Liver (tissue), 10 donors: ENCODE data around the gene ZNF133. TPM values are rescaled to one million over a fixed set of nuclear protein-coding genes. Genes with fewer than 3 reads are reported as not detected.

ENCODE experiments used
- DNase-seq: peaks from one replicate; pipeline ENCODE4 v3.0.0-alpha.2; 2017; ENCODE audit warnings: low spot score
- H3K27ac ChIP-seq, 2 donors: one replicate each; pipeline ENCODE4 v1.7.0; 2013; ENCODE audit warnings: inconsistent platforms in 2 of 2, low read length in 2 of 2, control low read depth in 1 of 2, low read depth in 1 of 2, mild to moderate bottlenecking in 1 of 2
- H3K27me3 ChIP-seq, 4 donors: one replicate each; pipeline versions ENCODE4 v1.6.1 to v1.7.0; 2013; ENCODE audit warnings: low read length in 3 of 4, inconsistent platforms in 1 of 4, mild to moderate bottlenecking in 1 of 4, moderate library complexity in 1 of 4; ENCODE audit not compliant: control insufficient read depth in 4 of 4, insufficient read depth in 4 of 4
- H3K36me3 ChIP-seq, 4 donors: one replicate each; pipeline versions ENCODE4 v1.6.1 to v1.7.0; 2013; ENCODE audit warnings: low read length in 3 of 4, mild to moderate bottlenecking in 3 of 4, low read depth in 1 of 4, moderate library complexity in 1 of 4; ENCODE audit not compliant: control insufficient read depth in 4 of 4, insufficient read depth in 3 of 4
- H3K4me1 ChIP-seq, 4 donors: one replicate each; pipeline versions ENCODE4 v1.6.1 to v1.7.0; 2013; ENCODE audit warnings: low read length in 3 of 4, mild to moderate bottlenecking in 3 of 4, moderate library complexity in 1 of 4; ENCODE audit not compliant: control insufficient read depth in 4 of 4, insufficient read depth in 4 of 4
- H3K4me3 ChIP-seq, 3 donors: one replicate each; pipeline versions ENCODE4 v1.6.1 to v1.7.0; 2013; ENCODE audit warnings: low read length in 3 of 3, control low read depth in 1 of 3, low read depth in 1 of 3, mild to moderate bottlenecking in 1 of 3
- H3K9ac ChIP-seq, 2 donors: one replicate each; pipeline ENCODE4 v1.7.0; 2013; ENCODE audit warnings: low read length in 2 of 2, mild to moderate bottlenecking in 2 of 2, moderate library complexity in 2 of 2, control low read depth in 1 of 2, low read depth in 1 of 2
- H3K9me3 ChIP-seq, 4 donors: one replicate each; pipeline versions ENCODE4 v1.6.1 to v1.7.0; 2013; ENCODE audit warnings: low read length in 3 of 4; ENCODE audit not compliant: control insufficient read depth in 4 of 4
- EGR1 ChIP-seq, 2 donors: IDR thresholded peaks; 2 replicates each; pipeline ENCODE4 v1.6.1; 2016 to 2018; ENCODE audit warnings: antibody characterized with exemption in 2 of 2, low read depth in 2 of 2
- SP1 ChIP-seq: IDR thresholded peaks from 2 replicates; pipeline ENCODE4 v1.6.1; 2018; ENCODE audit warnings: antibody characterized with exemption, mild to moderate bottlenecking
- WGBS: extraction: QIAGEN DNeasy Blood & Tissue Kit; methylation state at CpG from one replicate; pipeline ENCODE4 v1.1.7; 2013; 5-methylcytosine and 5-hydroxymethylcytosine counted together
- polyA plus RNA-seq, 2 donors: library from polyadenylated mRNA; stranded (reverse) in 1 of 2; unstranded in 1 of 2; fragments of 200-250 nt in 1 of 2; fragments of >200 nt in 1 of 2; fragmentation: Nextera tagmentation in 1 of 2; extraction: Ambion mirVana in 1 of 2; gene quantifications; one replicate each; pipeline versions ENCODE4 v1.2.1 to v1.2.3, GENCODE V29; 2013 to 2015
- small RNA-seq: library from RNA; depleted of rRNA; stranded (forward); fragments of <200 nt; gene quantifications from one replicate; pipeline ENCODE3, GENCODE V24; 2014
- total RNA-seq, 2 donors: library from RNA; depleted of rRNA; stranded (reverse); fragments of >200 nt; gene quantifications; one replicate each; pipeline ENCODE4 v1.2.3, GENCODE V29; 2014
- TF ChIP-seq, protein P1 (sequence below): IDR thresholded peaks from 2 replicates; pipeline ENCODE4 v1.6.1; 2016; ENCODE audit warnings: antibody characterized with exemption
- TF ChIP-seq, protein P2 (sequence below): IDR thresholded peaks from 2 replicates; pipeline ENCODE4 v1.6.1; 2016; ENCODE audit warnings: antibody characterized with exemption, mild to moderate bottlenecking
- donor health status: healthy.
- donor health status: healthy.
- donor health status: healthy.
- donor health status: healthy.
- donor health status: healthy.

ZNF133 gene
- total and polyA plus RNA-seq, 4 donors = 3.4 to 9.5 (median 6.0) TPM

DNA sequence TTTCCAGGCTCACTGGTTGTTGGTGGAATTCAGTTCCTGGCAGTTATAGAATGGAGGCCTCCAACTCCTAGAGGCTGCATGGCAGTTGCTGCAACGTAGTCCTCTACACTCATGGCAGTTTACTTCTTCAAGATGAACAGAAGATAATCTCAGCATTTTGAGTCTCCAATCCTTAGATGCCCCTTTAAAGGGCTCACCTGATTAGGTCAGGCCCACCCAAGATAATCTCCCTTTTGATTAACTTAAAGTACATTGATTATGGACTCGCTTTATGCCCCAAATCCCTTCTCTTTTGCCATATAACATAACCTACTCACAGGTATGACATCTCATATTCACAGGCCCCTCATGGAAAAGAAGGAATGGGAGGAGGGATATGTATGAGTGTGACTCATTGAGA lies 76.4 kb downstream of the ZNF133 start:
- Histone ChIP-seq H3K27me3 (no peaks in the 10 kb centered on the region), H3K9me3 (no peaks in the 10 kb centered on the region), H3K4me1 (no peaks in the 10 kb centered on the region), H3K9ac (no peak overlapping the region), H3K36me3 (no peaks in the 10 kb centered on the region), H3K4me3 (no peak overlapping the region), H3K27ac (no peak overlapping the region)
- DNase-seq = no peak
- 80% methylated on average over 2 of the region's 2 CpGs for WGBS
- no peak for TF ChIP-seq SP1
- TF ChIP-seq EGR1 (IDR thresholded peaks at IDR 0.05; ENCODE audit: low read depth in 2 of 2) = no peak
- TF ChIP-seq, protein P1, sequence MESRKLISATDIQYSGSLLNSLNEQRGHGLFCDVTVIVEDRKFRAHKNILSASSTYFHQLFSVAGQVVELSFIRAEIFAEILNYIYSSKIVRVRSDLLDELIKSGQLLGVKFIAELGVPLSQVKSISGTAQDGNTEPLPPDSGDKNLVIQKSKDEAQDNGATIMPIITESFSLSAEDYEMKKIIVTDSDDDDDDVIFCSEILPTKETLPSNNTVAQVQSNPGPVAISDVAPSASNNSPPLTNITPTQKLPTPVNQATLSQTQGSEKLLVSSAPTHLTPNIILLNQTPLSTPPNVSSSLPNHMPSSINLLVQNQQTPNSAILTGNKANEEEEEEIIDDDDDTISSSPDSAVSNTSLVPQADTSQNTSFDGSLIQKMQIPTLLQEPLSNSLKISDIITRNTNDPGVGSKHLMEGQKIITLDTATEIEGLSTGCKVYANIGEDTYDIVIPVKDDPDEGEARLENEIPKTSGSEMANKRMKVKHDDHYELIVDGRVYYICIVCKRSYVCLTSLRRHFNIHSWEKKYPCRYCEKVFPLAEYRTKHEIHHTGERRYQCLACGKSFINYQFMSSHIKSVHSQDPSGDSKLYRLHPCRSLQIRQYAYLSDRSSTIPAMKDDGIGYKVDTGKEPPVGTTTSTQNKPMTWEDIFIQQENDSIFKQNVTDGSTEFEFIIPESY = no peak
- TF ChIP-seq, protein P2, sequence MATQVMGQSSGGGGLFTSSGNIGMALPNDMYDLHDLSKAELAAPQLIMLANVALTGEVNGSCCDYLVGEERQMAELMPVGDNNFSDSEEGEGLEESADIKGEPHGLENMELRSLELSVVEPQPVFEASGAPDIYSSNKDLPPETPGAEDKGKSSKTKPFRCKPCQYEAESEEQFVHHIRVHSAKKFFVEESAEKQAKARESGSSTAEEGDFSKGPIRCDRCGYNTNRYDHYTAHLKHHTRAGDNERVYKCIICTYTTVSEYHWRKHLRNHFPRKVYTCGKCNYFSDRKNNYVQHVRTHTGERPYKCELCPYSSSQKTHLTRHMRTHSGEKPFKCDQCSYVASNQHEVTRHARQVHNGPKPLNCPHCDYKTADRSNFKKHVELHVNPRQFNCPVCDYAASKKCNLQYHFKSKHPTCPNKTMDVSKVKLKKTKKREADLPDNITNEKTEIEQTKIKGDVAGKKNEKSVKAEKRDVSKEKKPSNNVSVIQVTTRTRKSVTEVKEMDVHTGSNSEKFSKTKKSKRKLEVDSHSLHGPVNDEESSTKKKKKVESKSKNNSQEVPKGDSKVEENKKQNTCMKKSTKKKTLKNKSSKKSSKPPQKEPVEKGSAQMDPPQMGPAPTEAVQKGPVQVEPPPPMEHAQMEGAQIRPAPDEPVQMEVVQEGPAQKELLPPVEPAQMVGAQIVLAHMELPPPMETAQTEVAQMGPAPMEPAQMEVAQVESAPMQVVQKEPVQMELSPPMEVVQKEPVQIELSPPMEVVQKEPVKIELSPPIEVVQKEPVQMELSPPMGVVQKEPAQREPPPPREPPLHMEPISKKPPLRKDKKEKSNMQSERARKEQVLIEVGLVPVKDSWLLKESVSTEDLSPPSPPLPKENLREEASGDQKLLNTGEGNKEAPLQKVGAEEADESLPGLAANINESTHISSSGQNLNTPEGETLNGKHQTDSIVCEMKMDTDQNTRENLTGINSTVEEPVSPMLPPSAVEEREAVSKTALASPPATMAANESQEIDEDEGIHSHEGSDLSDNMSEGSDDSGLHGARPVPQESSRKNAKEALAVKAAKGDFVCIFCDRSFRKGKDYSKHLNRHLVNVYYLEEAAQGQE = no peak

Small RNA genes within 50 kb of the gene (small RNA-seq; reads per million reads assigned to genes)
- not detected for gene RN7SL14P
- gene RNU2-56P = 0.15 reads per million

Other genes starting within 250 kb of the ZNF133 start
- gene OVOL2, start 230.6 kb upstream of the ZNF133 start, total RNA-seq = under 1 TPM in 1 of 2 donors, not detected in 1; 0.17 TPM
- under 1 TPM in 1 of 2 donors, not detected in 1; 0.13 TPM for gene OVOL2, start 230.6 kb upstream of the ZNF133 start, polyA plus RNA-seq
- 10 to 100 TPM in 1 of 2 donors, 1 to 10 TPM in 1; 5.5 to 10.2 TPM for gene KAT14, start 150.7 kb upstream of the ZNF133 start, total RNA-seq
- 1 to 10 TPM; 6.1 to 6.4 TPM for gene KAT14, start 150.7 kb upstream of the ZNF133 start, polyA plus RNA-seq
- gene PET117, start 150.7 kb upstream of the ZNF133 start, total RNA-seq = 10 to 100 TPM in 1 of 2 donors, 1 to 10 TPM in 1; 3.5 to 10.2 TPM
- 1 to 10 TPM; 7.4 to 10.0 TPM for gene PET117, start 150.7 kb upstream of the ZNF133 start, polyA plus RNA-seq
- gene DZANK1, start 178.5 kb downstream of the ZNF133 start, total RNA-seq = under 1 TPM; 0.28 to 0.84 TPM
- under 1 TPM; 0.19 to 0.33 TPM for gene DZANK1, start 178.5 kb downstream of the ZNF133 start, polyA plus RNA-seq
- 1 to 10 TPM; 3.3 to 9.8 TPM for gene POLR3F, start 178.9 kb downstream of the ZNF133 start, total RNA-seq
- 1 to 10 TPM; 2.5 to 3.1 TPM for gene POLR3F, start 178.9 kb downstream of the ZNF133 start, polyA plus RNA-seq
- 1 to 10 TPM; 7.2 to 9.5 TPM for gene RBBP9, start 208.7 kb downstream of the ZNF133 start, total RNA-seq
- gene RBBP9, start 208.7 kb downstream of the ZNF133 start, polyA plus RNA-seq = 1 to 10 TPM; 6.4 to 6.8 TPM
- gene SEC23B, start 219.4 kb downstream of the ZNF133 start, total RNA-seq = 10 to 100 TPM; 36.5 to 54.3 TPM
- 10 to 100 TPM; 12.8 to 33.2 TPM for gene SEC23B, start 219.4 kb downstream of the ZNF133 start, polyA plus RNA-seq